ENCODE data around the gene TMEM37.
"Not testable (repeated sequence)": the region's sequence is repeated elsewhere in the genome, so short reads cannot be mapped to it uniquely, and the experiment has no call there.

TMEM37 gene, protein sequence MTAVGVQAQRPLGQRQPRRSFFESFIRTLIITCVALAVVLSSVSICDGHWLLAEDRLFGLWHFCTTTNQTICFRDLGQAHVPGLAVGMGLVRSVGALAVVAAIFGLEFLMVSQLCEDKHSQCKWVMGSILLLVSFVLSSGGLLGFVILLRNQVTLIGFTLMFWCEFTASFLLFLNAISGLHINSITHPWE

DNA sequence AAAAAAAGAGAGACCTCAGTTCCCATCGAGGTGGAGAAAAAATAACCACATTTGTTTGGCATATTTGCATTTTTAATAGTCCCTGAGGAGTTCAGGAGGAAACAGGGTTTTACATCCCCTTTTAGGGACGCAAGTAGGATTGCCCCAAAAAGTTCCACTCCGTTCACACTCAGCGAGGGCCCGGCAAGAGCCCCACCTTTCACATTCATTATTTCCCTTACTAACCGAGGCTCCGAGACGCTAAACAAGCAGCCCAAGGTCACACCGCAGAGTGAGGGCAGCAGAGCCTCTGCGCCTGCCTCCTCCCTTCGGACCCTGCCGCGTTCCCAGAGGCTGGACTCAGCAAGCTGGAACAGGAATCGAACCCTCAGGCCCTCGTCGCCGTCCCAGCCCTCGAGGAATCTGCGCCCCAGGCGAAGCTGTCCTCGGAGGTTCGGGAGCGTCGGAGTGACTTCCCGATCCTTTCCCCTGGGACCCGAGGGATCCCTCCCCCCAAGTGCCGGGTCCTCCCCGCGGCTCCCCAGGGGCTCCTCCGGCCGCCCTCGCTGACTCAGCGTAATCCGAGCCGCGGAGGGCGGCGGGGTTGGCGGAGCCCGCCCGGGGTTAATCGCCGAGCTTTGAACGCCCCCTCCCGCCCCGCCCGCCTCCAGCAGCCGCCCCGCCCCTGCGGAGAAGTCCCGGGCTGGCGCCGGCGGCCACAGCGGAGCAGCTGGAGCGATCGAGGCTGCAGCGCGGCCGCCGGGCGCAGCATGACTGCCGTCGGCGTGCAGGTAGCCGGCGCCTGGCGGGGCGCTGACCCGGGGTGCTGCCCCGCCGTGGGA is at the start of gene TMEM37:
TMEM37 (plus strand) TSS at position 700 of the 821 bp plus-strand sequence; CDS start at position 750, 50 bp downstream.
- peak; percentile 84 for DNase-seq (ENCODE audit: low read depth)

DNA sequence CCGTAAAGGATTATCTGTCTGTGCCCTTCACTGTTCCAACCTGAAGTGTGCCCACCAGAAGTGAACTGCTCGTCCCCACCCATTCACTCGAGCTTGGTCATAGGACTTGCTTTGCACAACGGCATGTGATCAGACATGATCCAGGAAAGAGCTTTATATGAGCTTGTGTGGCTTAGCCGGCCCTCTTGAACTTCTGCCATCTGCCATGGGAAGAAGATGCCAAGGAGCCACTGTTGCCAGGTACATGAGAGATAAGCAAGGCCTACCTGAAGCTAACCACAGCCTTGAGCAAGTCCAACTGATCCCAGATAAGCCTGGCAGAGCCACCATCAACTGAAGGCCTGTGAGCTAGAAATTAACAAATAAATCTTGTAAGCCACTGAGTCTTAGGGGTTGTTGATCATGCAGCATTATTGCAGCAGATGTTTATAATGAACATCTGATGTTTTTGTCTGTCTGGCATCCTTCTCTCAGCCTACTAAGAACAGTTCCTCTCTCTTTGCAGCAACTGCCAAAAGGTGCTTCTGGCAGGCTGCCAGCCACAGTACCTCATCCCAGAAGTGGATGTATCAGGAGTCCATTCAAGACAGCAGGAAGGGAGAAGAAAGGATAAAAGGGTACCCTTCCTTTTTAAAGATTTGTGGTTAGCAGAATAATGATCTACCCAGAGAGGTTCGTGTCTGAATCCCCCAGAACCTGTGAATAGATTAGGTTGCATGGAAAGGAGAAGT is 48.1 kb upstream of the TMEM37 start:
- no peak for DNase-seq (ENCODE audit: low read depth)

DNA sequence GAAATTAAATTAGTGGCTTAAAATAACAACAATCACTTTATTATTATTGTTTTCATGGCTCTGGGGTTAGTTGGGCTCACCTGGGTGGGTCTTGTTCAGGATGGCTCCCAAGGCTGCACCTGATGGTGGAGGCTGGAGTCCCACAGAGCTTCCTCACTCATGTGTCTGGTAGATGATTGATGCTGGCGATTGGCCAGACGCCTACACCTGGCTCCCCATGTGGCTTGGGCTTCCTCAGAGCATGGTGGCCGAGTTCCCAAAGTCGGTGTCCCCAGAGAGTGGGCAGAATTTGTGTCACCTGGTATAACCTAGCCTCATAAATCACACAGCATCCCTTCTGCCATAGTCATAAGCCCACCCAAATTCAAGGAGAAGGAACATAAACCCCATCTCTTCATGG is 46.7 kb upstream of the TMEM37 start:
- DNase-seq (ENCODE audit: low read depth), result no peak

DNA sequence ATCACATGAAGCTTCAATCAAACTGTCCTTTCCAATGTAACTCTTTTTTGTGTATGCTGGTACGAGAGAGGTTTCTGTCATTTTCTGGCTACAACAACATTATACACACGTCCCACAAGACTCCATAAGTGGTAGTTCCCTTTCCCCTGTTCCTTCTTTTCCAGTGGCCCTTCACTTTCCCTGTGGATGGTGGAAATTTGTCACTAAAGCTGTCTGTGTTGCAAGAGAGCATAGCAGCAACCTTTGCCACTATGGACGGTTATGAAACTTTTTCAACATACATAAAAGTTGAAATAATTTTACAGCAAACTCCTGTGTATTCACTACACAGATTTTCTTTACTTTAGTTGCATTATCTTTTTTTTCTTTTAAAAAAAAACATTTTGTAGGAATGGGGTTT is 46.2 kb upstream of the TMEM37 start:
- no peak for DNase-seq (ENCODE audit: low read depth)

DNA sequence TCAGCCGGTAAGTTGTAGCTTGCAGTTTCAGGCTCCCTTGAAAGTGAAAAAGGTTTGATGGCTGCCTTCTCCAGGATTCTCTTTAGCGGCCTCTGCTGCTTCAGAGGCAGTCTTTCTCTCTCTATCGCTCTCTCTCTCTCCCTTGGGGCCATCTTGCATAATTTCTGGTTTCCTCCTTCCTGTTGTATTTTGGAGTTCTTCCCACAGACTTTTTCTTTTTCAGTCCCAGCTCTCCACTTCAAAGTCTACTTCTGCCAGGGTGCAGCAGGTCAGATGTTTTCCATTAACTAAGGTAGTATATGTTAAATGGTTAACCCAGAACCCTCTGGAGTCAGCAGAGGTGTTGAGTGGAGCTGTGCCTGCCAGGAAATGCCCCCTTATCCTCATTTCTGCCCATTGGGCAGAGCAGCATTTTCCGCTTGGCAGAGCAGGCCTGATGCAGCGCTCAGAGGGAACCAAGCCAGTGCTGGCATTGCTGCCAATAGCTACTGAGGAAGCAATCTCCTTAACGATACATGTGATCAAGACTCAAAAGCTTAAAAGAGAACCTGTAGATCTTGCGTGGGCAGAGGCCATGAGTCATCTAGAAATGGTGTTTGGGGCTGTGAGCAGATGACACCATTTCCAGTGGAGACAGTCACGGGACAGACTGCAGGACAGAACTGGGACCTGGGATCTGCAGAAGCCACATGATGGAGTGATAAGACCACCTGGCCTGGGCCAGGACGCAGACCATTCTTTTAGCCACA is 44.1 kb upstream of the TMEM37 start:
- peak; percentile 72 for DNase-seq (ENCODE audit: low read depth)

DNA sequence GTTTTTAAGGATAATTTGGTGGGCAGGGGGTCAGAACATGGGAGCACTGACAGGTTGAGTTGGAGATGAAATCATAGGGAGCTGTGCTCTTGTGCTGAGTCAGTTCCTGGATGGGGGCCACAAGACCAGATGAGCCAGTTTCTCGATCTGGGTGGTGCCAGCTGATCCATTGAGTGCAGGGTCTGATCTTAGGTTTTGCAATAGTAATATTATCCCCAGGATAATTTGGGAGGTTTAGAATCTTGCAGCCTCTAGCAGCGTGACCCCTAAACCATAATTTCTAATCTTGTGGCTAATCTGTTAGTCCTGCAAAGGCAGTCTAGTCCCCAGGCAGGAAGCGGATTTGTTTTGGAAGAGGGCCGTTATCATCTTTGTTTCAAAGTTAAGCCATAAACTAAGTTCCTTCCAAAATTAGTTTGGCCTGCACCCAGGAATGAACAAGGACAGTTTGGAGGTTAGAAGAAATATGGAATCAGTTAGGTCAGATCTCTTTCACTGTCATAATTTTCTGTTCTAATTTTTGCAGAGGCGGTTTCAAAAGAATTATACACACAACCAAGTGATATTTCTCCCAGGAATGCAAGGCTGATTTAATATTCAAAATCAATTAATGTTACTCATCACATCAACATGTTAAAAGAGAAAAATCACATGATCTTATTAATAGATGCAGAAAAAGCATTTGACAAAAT is 41.9 kb upstream of the TMEM37 start:
- DNase-seq (ENCODE audit: low read depth), result peak; percentile 70

DNA sequence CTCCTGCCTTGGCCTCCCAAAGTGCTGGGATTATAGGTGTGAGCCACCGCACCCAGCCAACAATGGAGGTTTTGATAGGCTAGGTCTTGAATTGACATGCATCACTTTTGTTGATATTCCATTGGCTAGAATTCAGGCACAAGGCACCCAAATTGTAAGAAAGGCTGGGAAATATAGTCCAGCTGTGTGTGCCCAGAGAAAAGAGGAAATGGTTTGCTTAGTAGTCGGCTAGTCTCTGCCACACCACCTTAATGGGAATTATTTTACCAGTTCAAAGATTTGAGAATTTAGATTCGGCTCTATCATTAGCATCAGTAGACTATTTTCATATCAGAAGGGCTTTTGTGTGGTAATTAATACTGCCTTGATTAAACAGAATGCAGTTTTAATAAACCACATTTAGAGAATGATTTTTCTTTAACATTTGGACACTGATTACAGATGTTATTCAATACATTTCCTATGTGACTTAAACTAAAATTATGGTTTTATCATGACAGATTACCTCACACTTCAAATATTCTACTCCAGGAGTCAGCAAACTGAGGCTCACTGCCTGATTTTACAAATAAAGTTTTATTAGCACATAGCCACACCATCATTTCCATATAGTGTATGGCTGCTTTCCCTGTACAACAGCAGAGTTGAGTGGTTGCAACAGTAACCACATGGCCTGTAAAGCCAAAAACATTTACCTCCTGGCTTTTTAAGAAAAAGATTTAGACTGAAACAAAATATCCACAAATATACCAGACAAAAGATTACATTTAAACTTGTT is 37.5 kb upstream of the TMEM37 start:
- no peak for DNase-seq (ENCODE audit: low read depth)

DNA sequence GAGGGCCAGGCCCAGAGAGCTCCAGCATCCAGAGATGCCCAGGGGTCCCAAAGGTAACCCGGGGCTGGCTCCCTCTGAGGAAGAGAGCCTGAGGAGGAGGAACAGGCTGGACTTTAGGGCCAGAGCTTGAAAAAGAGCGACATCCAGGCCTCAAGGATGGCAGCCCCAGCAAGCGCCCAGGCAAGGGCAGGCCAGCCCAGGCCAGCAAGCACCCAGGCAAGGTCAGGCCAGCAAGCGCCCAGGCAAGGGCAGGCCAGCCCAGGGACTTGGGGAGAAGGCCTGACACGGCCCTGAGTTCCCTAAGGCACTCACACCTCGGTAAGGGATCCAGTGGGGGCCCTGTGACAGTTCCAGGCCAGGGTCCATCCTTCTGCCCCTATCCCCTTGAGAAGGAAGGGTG is 34.5 kb upstream of the TMEM37 start:
- no peak for DNase-seq (ENCODE audit: low read depth)

DNA sequence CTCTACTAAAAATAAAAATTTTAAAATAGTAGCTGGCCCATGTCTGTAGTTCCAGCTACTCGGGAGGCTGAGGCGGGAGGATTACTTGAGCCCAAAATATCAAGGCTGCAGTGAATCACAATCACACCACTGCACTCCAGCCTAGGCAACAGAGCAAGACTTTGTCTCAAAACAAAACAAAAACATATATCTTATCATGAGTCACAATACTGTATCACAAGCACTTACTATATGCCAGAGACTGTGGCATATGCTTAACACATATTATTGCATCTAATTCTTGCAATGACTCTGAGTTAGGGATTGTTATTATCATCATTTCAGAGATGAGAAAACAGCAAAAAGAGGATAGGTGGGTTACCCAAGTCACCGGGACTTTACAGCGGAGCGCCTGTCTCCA is 29.5 kb upstream of the TMEM37 start:
- no peak for DNase-seq (ENCODE audit: low read depth)

DNA sequence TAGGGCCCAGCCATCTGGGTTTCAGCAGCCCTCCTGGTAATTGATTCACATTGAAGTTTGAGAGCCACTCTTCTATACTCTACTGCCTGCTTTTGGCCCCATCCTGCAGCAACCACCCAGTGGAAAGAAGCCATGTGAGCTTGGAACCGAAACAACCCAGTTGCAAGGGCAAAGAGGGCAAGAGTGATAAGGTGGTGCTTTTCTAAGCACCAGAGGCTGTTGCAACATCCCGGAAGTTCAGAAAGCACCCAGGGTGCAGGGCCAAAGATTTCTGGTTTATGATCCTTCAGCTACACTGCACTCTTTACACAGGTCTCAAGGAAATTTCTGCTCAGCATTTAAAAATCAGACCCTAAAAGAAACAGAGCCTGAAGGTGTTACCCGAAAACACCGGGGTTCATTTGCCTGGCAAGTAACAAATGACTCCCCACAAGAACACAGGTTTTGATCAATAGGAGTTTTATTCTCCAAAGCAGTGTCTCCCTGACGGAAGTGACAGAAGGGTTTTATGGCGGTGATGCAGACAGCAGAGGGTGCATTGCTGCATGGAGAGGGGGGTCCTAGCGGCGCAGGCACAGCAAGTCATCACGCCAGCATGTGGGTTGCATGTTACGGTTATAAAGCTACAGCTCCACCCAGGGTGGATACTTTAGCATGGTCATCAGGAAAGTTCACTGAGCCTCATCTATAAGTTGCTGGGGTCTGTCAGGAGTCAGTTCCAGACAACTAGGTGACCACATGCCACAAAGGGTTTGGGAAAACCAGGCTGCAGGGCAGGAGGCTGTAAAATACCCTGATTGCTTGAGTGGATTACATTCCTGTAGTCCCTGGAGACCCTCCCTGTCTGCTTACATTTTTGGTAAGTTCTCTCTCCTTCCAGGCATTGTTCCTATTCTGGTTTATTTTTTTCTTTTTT is 28.8 kb upstream of the TMEM37 start:
- DNase-seq (ENCODE audit: low read depth), result no peak

DNA sequence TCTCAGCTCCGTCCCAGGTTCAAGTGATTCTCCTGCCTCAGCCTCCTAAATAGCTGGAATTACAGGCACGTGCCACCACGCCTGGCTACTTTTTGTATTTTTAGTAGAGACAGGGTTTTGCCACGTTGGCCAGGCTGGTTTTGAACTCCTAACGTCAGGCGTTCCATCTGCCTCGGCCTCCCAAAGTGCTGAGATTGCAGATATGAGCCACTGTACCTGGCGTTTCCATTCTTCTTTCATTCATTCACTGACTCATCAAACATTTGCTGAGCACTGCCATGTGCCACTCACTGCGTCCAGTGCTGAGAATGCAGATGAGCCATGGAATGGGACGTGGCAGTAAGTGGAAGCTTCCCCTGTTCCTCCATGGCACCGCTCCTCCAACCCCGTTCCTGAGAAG is 28.0 kb upstream of the TMEM37 start:
- DNase-seq (ENCODE audit: low read depth), result not testable (repeated sequence)

DNA sequence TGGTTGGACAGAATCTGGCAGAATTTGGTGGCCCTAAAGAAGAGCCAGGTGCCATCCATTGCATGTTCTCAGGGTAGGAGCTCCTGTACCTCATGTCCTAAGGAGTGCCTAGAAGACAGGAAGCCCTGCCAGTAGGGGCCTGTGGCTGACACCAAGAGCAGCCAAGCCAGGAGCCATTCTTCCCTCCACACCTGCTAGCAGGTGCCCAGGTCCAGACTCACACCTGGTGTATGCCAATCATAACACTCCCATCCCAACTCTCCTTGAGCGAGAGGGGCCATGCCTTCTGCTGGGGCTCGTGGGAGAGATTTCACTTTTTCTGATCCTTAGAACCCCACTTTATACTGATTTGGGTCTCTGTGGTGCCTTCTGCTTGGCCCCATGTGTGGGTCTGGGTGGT is 26.5 kb upstream of the TMEM37 start:
- no peak for DNase-seq (ENCODE audit: low read depth)

DNA sequence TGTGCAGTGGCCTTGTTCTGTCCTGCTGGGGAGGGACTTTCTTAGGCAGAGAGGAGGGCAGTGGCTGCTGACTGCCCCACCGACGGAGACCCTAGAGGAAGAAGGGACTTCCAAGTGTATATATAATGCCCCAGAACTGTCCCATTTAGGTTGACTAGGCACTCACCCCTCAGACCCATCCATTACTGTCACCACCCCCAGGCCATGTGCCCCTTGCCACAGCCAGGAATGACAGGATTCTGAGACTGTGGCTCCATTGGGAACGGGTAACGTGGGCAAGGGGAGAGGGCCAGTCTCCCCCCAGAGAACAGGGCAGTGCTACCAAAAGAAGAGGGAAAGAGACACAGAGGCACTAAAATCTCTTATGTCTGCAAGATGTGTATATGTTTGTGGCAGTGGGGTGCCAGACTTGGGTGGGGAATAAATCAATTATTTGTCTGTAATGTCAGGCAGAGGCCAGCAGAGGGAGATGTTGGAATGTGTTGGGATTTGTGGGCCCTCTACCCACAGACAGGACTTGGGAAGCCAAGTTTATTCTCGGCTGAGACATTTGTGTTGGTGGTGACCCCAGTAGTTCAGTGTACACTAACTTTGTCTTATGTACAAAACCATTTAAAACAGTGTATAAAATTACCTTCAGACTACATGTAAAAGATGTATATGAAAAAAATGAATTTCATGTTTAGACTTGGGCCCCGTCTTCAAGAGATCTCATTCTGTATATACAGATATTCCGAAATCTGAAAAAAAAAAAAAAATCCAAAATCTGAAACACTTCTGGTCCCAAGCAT is 24.0 kb upstream of the TMEM37 start:
- DNase-seq (ENCODE audit: low read depth), result peak; percentile 60

DNA sequence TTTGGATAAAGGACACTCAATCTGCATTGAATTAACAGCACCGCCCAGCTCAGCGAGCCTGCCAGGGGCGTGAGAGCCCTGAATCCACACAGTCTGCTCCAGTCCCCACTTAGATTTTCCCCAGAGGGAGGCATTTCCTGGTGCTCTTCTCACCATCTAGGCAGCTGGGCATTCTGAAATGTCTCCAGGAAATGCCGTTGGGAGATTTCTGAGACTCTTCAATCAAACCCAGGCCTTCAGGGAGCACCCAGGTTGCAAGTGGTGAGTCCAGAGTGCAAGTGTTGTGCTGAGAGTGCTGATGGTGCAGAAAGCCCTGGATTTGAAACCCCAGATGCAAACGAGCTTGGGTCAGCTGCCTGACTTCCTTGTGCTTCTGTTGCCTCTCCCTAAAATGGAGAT is 23.4 kb upstream of the TMEM37 start:
- no peak for DNase-seq (ENCODE audit: low read depth)

DNA sequence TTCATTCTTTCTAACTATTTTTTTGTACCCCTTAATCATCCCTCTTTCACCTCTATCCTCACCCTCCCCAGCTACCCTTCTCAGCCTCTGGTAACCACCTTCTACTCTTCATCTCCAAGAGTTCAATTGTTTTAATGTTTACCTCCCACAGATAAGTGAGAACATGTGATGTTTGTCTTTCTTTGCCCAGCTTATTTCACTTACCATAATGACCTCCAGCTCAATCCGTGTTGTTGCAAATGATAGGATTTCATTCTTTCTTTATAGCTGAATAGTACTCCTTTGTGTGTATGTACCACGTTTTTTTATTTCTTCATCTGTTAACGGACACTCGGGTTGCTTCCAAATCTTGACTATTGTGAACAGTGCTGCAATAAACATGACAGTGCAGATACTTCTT is 22.1 kb upstream of the TMEM37 start:
- no peak for DNase-seq (ENCODE audit: low read depth)

DNA sequence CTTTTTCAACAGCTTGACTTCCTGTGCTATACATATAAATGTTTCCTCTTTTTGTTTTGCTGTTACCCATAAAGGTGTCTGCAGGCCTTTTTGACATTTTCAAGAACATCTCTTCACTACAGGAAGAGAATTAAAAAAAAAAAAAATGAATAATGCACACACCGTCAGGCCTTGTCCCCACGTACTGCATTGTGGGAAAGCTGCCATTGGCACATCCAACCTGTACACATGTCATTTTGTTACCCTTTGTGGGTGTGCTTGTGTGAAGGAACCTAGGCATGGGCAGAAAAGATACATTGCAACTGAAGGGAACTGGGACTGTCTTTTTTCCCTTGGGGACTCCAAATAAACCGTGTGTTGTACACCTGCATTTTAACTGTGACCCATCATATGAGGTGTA is 16.8 kb upstream of the TMEM37 start:
- DNase-seq (ENCODE audit: low read depth), result no peak

DNA sequence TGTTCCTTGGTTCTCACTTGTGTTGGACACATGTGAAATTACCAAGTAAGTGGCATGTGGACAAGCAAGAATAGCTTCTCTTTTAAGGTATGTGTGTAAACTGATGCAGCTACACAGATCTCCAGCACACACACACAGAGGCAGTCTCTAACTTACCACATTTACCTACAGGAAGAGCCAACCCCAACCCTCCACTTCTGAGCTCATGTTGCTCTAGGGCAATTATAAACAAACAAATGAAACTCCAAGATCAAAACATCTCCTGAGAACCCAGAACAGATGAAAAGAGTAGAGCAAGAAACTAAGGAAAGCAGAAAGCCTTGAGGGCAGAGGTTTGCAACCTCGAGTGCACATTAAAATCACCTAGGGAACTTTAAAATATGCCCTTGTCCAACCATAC is 16.0 kb upstream of the TMEM37 start:
- no peak for DNase-seq (ENCODE audit: low read depth)

DNA sequence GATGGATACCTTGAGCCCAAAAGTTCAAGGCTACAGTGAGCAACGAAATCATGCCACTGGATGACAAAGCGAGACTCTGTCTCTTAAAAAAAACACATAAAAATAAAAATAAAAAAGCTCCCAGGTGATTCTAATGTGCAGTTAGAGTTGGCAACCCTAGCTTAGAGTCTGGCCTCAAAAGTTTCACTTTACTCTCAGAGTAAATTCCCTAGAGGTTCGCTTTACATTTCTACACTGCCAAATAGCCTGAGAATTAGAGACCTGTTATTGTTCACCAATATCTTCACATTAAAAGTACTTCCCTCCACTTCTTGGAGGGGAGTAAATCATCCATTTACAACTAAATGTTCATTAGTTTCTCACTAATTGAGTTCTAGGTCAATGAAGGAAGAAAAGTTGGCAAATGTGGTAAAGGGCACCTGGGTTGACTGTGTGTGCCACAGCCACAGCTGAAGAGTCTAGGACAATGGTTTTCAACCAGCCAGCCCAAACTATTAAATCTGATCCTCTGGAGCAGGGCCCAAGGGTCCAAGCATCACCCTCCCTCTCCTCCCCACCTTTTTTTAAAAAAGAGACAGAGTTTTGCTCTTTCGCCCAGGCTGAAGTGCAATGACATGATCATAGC is 15.2 kb upstream of the TMEM37 start:
- DNase-seq (ENCODE audit: low read depth), result no peak

DNA sequence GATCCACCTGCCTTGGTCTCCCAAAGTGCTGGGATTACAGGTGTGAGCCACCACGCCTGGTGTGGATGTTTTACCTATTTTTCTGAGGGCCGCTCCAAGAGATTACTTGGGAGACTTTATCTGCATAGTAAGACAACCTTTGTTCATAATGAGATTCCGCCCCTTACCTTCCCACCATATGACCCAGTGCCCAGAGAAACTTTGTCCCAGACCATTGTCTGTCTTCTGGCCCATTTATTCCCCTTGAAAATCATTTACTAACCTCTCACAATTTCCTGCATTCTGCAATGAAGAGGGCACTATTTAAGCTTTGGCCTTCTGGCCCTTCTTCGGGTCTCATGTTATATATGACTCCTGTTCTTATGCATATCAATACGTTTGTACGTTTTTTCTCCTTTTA is 13.7 kb upstream of the TMEM37 start:
- DNase-seq (ENCODE audit: low read depth), result no peak

All from iris pigment epithelial cell (primary cell).